CD8-positive, alpha-beta memory T cell (primary cell): ENCODE results near the gene CDKN1A. TPM values are rescaled to one million over a fixed set of nuclear protein-coding genes. Genes with fewer than 3 reads are reported as not detected.
A peak's percentile ranks its signal among the peaks of the same experiment; 100 is the strongest.
"Not testable (repeated sequence)": the region's sequence is repeated elsewhere in the genome, so short reads cannot be mapped to it uniquely, and the experiment has no call there.

Experiments
- CTCF ChIA-PET: fragments of 350-600 bp; sonication (Branson Sonifier 250); formaldehyde crosslinking; loops from one replicate; lab custom pipeline; 2021; ENCODE audit warnings: antibody characterized with exemption; lab: Charles Lee
- POLR2A ChIA-PET: fragments of 350-600 bp; sonication (Branson Sonifier 250); formaldehyde crosslinking; loops from one replicate; lab custom pipeline; 2021; ENCODE audit warnings: antibody characterized with exemption; lab: Charles Lee
- DNase-seq, 5 donors: peaks; one replicate each; pipeline versions ENCODE4 v3.0.0 to v3.0.0-alpha.2; 2020 to 2022; ENCODE audit warnings: mixed read lengths in 1 of 5
- H3K27ac ChIP-seq: one replicate; pipeline ENCODE4 v1.7.0; 2013; ENCODE audit warnings: low read depth, mild to moderate bottlenecking, low read length, moderate library complexity
- H3K27me3 ChIP-seq: 2 replicates; pipeline ENCODE4 v1.7.0; 2013; ENCODE audit warnings: low read length, mild to moderate bottlenecking; ENCODE audit not compliant: insufficient read depth, poor library complexity, severe bottlenecking
- H3K36me3 ChIP-seq: 2 replicates; pipeline ENCODE4 v1.7.0; 2013; ENCODE audit warnings: mild to moderate bottlenecking, low read length, moderate library complexity; ENCODE audit not compliant: insufficient read depth
- H3K4me1 ChIP-seq: 2 replicates; pipeline ENCODE4 v1.7.0; 2013; ENCODE audit warnings: mild to moderate bottlenecking, low read length, moderate library complexity; ENCODE audit not compliant: insufficient read depth
- H3K4me3 ChIP-seq: 2 replicates; pipeline ENCODE4 v1.7.0; 2013; ENCODE audit warnings: mild to moderate bottlenecking, low read length
- H3K9me3 ChIP-seq: 2 replicates; pipeline ENCODE4 v1.7.0; 2013; ENCODE audit warnings: mild to moderate bottlenecking, low read length
- H3K27ac Mint-ChIP-seq, 8 donors: one replicate each; pipeline ENCODE4 v1.8.0; 2020 to 2021; ENCODE audit warnings: mixed read lengths in 8 of 8, mild to moderate bottlenecking in 6 of 8, inconsistent platforms in 3 of 8, moderate library complexity in 3 of 8
- H3K27me3 Mint-ChIP-seq, 2 donors: one replicate each; pipeline ENCODE4 v1.8.0; 2020 to 2021; ENCODE audit warnings: mixed read lengths in 2 of 2, mild to moderate bottlenecking in 1 of 2, moderate library complexity in 1 of 2
- H3K36me3 Mint-ChIP-seq, 3 donors: one replicate each; pipeline ENCODE4 v1.8.0; 2020 to 2021; ENCODE audit warnings: mixed read lengths in 3 of 3, inconsistent platforms in 1 of 3, mild to moderate bottlenecking in 1 of 3
- H3K4me1 Mint-ChIP-seq, 3 donors: one replicate each; pipeline ENCODE4 v1.8.0; 2020 to 2021; ENCODE audit warnings: mixed read lengths in 3 of 3, inconsistent platforms in 1 of 3, mild to moderate bottlenecking in 1 of 3
- H3K4me3 Mint-ChIP-seq, 7 donors: one replicate each; pipeline ENCODE4 v1.8.0; 2020 to 2021; ENCODE audit warnings: mixed read lengths in 7 of 7, mild to moderate bottlenecking in 6 of 7, moderate library complexity in 4 of 7, inconsistent platforms in 2 of 7
- H3K9me3 Mint-ChIP-seq, 5 donors: one replicate each; pipeline ENCODE4 v1.8.0; 2020 to 2022; ENCODE audit warnings: mixed read lengths in 5 of 5, mild to moderate bottlenecking in 3 of 5, moderate library complexity in 2 of 5, inconsistent platforms in 1 of 5
- polyA plus RNA-seq: library from polyadenylated mRNA; unstranded; fragments of 300-500 nt; fragmentation: Illumina TruSeq; gene quantifications from one replicate; pipeline ENCODE4 v1.2.3, GENCODE V29; 2021
- total RNA-seq, 2 experiments: library from RNA; stranded (reverse); gene quantifications; one replicate each; pipeline ENCODE4 v1.2.3, GENCODE V29; 2021

The CDKN1A gene
- total and polyA plus RNA-seq, 3 experiments from 2014 or later: 1.6 to 66.4 (median 64.7) TPM

- no peak overlapping the region for H3K27ac ChIP-seq
- ChIA-PET CTCF (no interaction called here), POLR2A (no interaction called here)
- Mint-ChIP-seq H3K4me3 (no peak overlapping the region), H3K9me3 (no peaks in the 10 kb centered on the region), H3K36me3 (no peaks in the 10 kb centered on the region), H3K27me3 (peaks cover 0 to 4% of the 10 kb centered on the region in 2 donors), H3K4me1 (no peaks in the 10 kb centered on the region), H3K27ac (no peak overlapping the region)
- H3K4me3 ChIP-seq: no peak overlapping the region
- H3K27me3 ChIP-seq: no peaks in the 10 kb centered on the region
- no peaks in the 10 kb centered on the region for H3K4me1 ChIP-seq
- no peaks in the 10 kb centered on the region for H3K9me3 ChIP-seq
- no peaks in the 10 kb centered on the region for H3K36me3 ChIP-seq
- DNase-seq: no peak
These were observed 43.0 kb downstream of the CDKN1A start for GRCh38 chr6:36721369-36722140.

- ChIA-PET CTCF (no interaction called here), POLR2A (no interaction called here)
- Histone ChIP-seq H3K4me3 (no peak overlapping the region), H3K4me1 (no peaks in the 10 kb centered on the region), H3K27ac (no peak overlapping the region), H3K27me3 (no peaks in the 10 kb centered on the region), H3K9me3 (no peaks in the 10 kb centered on the region), H3K36me3 (no peaks in the 10 kb centered on the region)
- Mint-ChIP-seq H3K4me1 (peaks cover under 1 to 6% (median 3%) of the 10 kb centered on the region in 3 donors), H3K36me3 (no peaks in the 10 kb centered on the region), H3K9me3 (no peaks in the 10 kb centered on the region), H3K4me3 (no peak overlapping the region), H3K27ac (no peak overlapping the region), H3K27me3 (no peaks in the 10 kb centered on the region)
- no peak for DNase-seq
These were observed 43.9 kb downstream of the CDKN1A start for GRCh38 chr6:36722365-36722764.

GRCh38 chr6:36722879-36723278 is 44.4 kb downstream of the CDKN1A start:
- CTCF ChIA-PET: no interaction called here

GRCh38 chr6:36723992-36724391 is 45.5 kb downstream of the CDKN1A start:
- H3K36me3 ChIP-seq, H3K4me1 ChIP-seq, H3K27me3 ChIP-seq, H3K9me3 Mint-ChIP-seq, H3K27ac Mint-ChIP-seq, H3K4me3 Mint-ChIP-seq, H3K4me3 ChIP-seq, DNase-seq, H3K27ac ChIP-seq, H3K9me3 ChIP-seq, H3K36me3 Mint-ChIP-seq, H3K27me3 Mint-ChIP-seq, POLR2A ChIA-PET: not testable (repeated sequence)
- CTCF ChIA-PET: interaction anchor here (0.8 to 1.1 kb wide), 2 partner anchors 29 to 109 kb away, joined by 3 read pairs; no protein-coding TSS in a partner anchor
- H3K4me1 Mint-ChIP-seq: peaks cover 12 to 15% (median 13%) of the 10 kb centered on the region in 3 donors

More at GRCh38 chr6:36722879-36723278, 44.4 kb downstream of the CDKN1A start:
- Mint-ChIP-seq H3K27me3 (no peaks in the 10 kb centered on the region), H3K4me1 (peaks cover 5 to 11% (median 7%) of the 10 kb centered on the region in 3 donors), H3K27ac (no peak overlapping the region), H3K36me3 (no peaks in the 10 kb centered on the region), H3K4me3 (no peak overlapping the region), H3K9me3 (no peaks in the 10 kb centered on the region)
- Histone ChIP-seq H3K4me3 (no peak overlapping the region), H3K27ac (no peak overlapping the region), H3K36me3 (no peaks in the 10 kb centered on the region), H3K4me1 (no peaks in the 10 kb centered on the region), H3K9me3 (no peaks in the 10 kb centered on the region), H3K27me3 (no peaks in the 10 kb centered on the region)
- POLR2A ChIA-PET: no interaction called here
- DNase-seq: no peak

- peak in 1 of 5 donors; percentile 16 for DNase-seq
- Mint-ChIP-seq H3K4me1 (peaks cover 12 to 15% (median 15%) of the 10 kb centered on the region in 3 donors), H3K9me3 (no peaks in the 10 kb centered on the region), H3K27me3 (no peaks in the 10 kb centered on the region), H3K4me3 (no peak overlapping the region), H3K36me3 (no peaks in the 10 kb centered on the region), H3K27ac (peak overlapping the region in 1 of 8 donors; percentile 67)
- Histone ChIP-seq H3K27ac (no peak overlapping the region), H3K9me3 (no peaks in the 10 kb centered on the region), H3K4me3 (no peak overlapping the region), H3K4me1 (no peaks in the 10 kb centered on the region), H3K27me3 (no peaks in the 10 kb centered on the region), H3K36me3 (no peaks in the 10 kb centered on the region)
- ChIA-PET POLR2A (no interaction called here), CTCF (interaction anchor here (0.8 to 1.1 kb wide), 2 partner anchors 28 to 110 kb away, joined by 3 read pairs; no protein-coding TSS in a partner anchor)
These were observed 46.2 kb downstream of the CDKN1A start for GRCh38 chr6:36724514-36725390.

- peak overlapping the region in 1 of 8 donors; percentile 91 for H3K27ac Mint-ChIP-seq
- no peaks in the 10 kb centered on the region for H3K9me3 ChIP-seq
- DNase-seq: no peak
- no peak overlapping the region for H3K4me3 Mint-ChIP-seq
- peaks cover 12 to 15% (median 15%) of the 10 kb centered on the region in 3 donors for H3K4me1 Mint-ChIP-seq
- ChIA-PET CTCF (interaction anchor here (2.3 kb wide), 1 partner anchor 34 kb away, joined by 4 read pairs; no protein-coding TSS in a partner anchor), POLR2A (no interaction called here)
- no peaks in the 10 kb centered on the region for H3K27me3 ChIP-seq
- no peaks in the 10 kb centered on the region for H3K4me1 ChIP-seq
- no peaks in the 10 kb centered on the region for H3K27me3 Mint-ChIP-seq
- no peaks in the 10 kb centered on the region for H3K36me3 ChIP-seq
- no peaks in the 10 kb centered on the region for H3K9me3 Mint-ChIP-seq
- H3K36me3 Mint-ChIP-seq: no peaks in the 10 kb centered on the region
- H3K4me3 ChIP-seq: no peak overlapping the region
- no peak overlapping the region for H3K27ac ChIP-seq
These were observed 47.1 kb downstream of the CDKN1A start for GRCh38 chr6:36725581-36725980.

- POLR2A ChIA-PET: no interaction called here
- Mint-ChIP-seq H3K27me3 (no peaks in the 10 kb centered on the region), H3K27ac (no peak overlapping the region), H3K36me3 (no peaks in the 10 kb centered on the region), H3K4me1 (peaks cover 12 to 15% (median 15%) of the 10 kb centered on the region in 3 donors), H3K4me3 (no peak overlapping the region), H3K9me3 (no peaks in the 10 kb centered on the region)
- no peak for DNase-seq
- CTCF ChIA-PET: interaction anchor here (2.3 kb wide), 1 partner anchor 32 kb away, joined by 4 read pairs; no protein-coding TSS in a partner anchor
- Histone ChIP-seq H3K4me1 (no peaks in the 10 kb centered on the region), H3K27me3 (no peaks in the 10 kb centered on the region), H3K9me3 (no peaks in the 10 kb centered on the region), H3K27ac (no peak overlapping the region), H3K4me3 (no peak overlapping the region), H3K36me3 (no peaks in the 10 kb centered on the region)
These were observed 49.0 kb downstream of the CDKN1A start for GRCh38 chr6:36727505-36728021.
